Heart left ventricle (tissue), 13 donors: Measurements from ENCODE around the gene PITHD1.

Source experiments
- POLR2A ChIP-seq, 2 donors: fragments of 450-650 bp; IDR thresholded peaks; one replicate each; pipeline ENCODE4 v1.6.1; 2017; ENCODE audit warnings: antibody characterized with exemption in 2 of 2, mild to moderate bottlenecking in 2 of 2, moderate library complexity in 2 of 2
- TF ChIP-seq, protein P1 (sequence below), 12 donors: fragments of 200-600 bp; sonication (generic) in 4 of 12; IDR thresholded peaks; one replicate each; pipeline versions ENCODE4 v1.5.0 to v1.8.0; 2018 to 2022; ENCODE audit warnings: antibody characterized with exemption in 12 of 12, mild to moderate bottlenecking in 5 of 12
- donor health status: ischemic (EF 13 %, LVEDD 7.1; RV severe dilation, severe dysfunction).
- donor health status: DM: no; HTN: yes; CAD: no.
- donor health status: DM: no; HTN: no; CAD: no.
- donor health status: ischemic (EF 25% LVEDD 6.9; RV normal size, moderate dysfunction).
- donor health status: ischemic (EF 25% LVEDD 5.7; RV mildly dilated, moderate dysfunction).
- donor health status: ischemic (EF 35%, LVEDD 5.7; RV mildly dilated, moderate dysfunction).
- donor health status: nonischemic (EF 11% LVEDD 7.7; RV severe dilation, severe dysfunction).
- donor health status: DM: yes; HTN: yes; CAD: no.
- donor health status: PGD.
- donor health status: ischemic (EF 29% LVEDD 5.4; RV normal size, mild dysfunction).
- donor health status: nonischemic (EF 23%, LVEDD 6.1; RV moderate dilation, normal function).

DNA sequence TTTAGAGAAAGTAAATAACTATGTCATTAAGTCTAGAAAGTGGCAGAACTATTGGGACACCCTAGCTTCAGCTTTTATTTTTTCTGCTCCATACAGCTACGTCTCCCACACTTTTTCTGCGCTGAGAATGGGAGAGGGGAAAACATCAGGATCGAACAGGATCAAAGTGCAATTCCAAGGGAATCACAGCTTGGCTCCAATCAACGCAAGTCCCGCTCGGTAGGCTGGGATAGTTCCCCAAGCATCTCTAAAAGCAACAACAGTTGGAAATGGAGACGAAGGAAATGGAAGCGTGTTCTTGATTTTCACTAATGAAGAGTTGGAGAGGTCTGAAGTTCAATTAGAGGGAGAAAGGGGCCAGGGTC is 46.5 kb downstream of the PITHD1 start:
- TF ChIP-seq, protein P1, sequence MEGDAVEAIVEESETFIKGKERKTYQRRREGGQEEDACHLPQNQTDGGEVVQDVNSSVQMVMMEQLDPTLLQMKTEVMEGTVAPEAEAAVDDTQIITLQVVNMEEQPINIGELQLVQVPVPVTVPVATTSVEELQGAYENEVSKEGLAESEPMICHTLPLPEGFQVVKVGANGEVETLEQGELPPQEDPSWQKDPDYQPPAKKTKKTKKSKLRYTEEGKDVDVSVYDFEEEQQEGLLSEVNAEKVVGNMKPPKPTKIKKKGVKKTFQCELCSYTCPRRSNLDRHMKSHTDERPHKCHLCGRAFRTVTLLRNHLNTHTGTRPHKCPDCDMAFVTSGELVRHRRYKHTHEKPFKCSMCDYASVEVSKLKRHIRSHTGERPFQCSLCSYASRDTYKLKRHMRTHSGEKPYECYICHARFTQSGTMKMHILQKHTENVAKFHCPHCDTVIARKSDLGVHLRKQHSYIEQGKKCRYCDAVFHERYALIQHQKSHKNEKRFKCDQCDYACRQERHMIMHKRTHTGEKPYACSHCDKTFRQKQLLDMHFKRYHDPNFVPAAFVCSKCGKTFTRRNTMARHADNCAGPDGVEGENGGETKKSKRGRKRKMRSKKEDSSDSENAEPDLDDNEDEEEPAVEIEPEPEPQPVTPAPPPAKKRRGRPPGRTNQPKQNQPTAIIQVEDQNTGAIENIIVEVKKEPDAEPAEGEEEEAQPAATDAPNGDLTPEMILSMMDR (IDR thresholded peaks at IDR 0.05), result no peak
- TF ChIP-seq POLR2A (IDR thresholded peaks at IDR 0.05), result no peak
